ENCODE data around the gene EME2.

The EME2 gene

GRCh38 chr16:1746693-1747195, 25.9 kb upstream of the EME2 start:
- TF ChIP-seq CTCF (IDR thresholded peaks at IDR 0.05; ENCODE audit: low read depth, low read length): no peak
- DNase-seq (ENCODE audit: extremely low read depth, low read depth): no peak

GRCh38 chr16:1747934-1748333, 24.7 kb upstream of the EME2 start:
- TF ChIP-seq CTCF (IDR thresholded peaks at IDR 0.05; ENCODE audit: low read depth, low read length): no peak
- no peak for DNase-seq (ENCODE audit: extremely low read depth, low read depth)

- no peak for TF ChIP-seq CTCF (IDR thresholded peaks at IDR 0.05; ENCODE audit: low read depth, low read length)
- no peak for DNase-seq (ENCODE audit: extremely low read depth, low read depth)
These were observed 23.2 kb upstream of the EME2 start for GRCh38 chr16:1749152-1750117.

GRCh38 chr16:1751946-1752345, 20.7 kb upstream of the EME2 start:
- TF ChIP-seq CTCF (IDR thresholded peaks at IDR 0.05; ENCODE audit: low read depth, low read length): no peak
- no peak for DNase-seq (ENCODE audit: extremely low read depth, low read depth)

GRCh38 chr16:1752853-1753252, 19.8 kb upstream of the EME2 start:
- DNase-seq (ENCODE audit: extremely low read depth, low read depth): no peak
- no peak for TF ChIP-seq CTCF (IDR thresholded peaks at IDR 0.05; ENCODE audit: low read depth, low read length)

- DNase-seq (ENCODE audit: extremely low read depth, low read depth): no peak
- TF ChIP-seq CTCF (IDR thresholded peaks at IDR 0.05; ENCODE audit: low read depth, low read length): no peak
These were observed 18.4 kb upstream of the EME2 start for GRCh38 chr16:1754204-1754603.

- TF ChIP-seq CTCF (IDR thresholded peaks at IDR 0.05; ENCODE audit: low read depth, low read length): no peak
- no peak for DNase-seq (ENCODE audit: extremely low read depth, low read depth)
These were observed 14.7 kb upstream of the EME2 start for GRCh38 chr16:1757714-1758461.
